GM21381 (cell line): ENCODE data around the gene TMEM145.

Source experiments
- ATAC-seq: cut with Tn5 transposase; IDR thresholded peaks from one replicate; pipeline ENCODE4 v1.9.1; 2021; ENCODE audit warnings: mild to moderate bottlenecking, moderate library complexity; ENCODE audit not compliant: unreplicated experiment

TMEM145 gene

GRCh38 chr19:42357290-42357689 lies 44.2 kb downstream of the TMEM145 start:
- ATAC-seq = no peak

- no peak for ATAC-seq
Measured at GRCh38 chr19:42360787-42361544, 47.9 kb downstream of the TMEM145 start.

GRCh38 chr19:42361545-42361910 lies 48.4 kb downstream of the TMEM145 start:
- ATAC-seq = no peak

- no peak for ATAC-seq
Measured at GRCh38 chr19:42362342-42362741, 49.2 kb downstream of the TMEM145 start.

GRCh38 chr19:42362891-42363440 lies 49.9 kb downstream of the TMEM145 start:
- no peak for ATAC-seq

- no peak for ATAC-seq
Measured at GRCh38 chr19:42363614-42364346, 50.7 kb downstream of the TMEM145 start.

GRCh38 chr19:42366673-42367072 lies 53.6 kb downstream of the TMEM145 start:
- no peak for ATAC-seq

- no peak for ATAC-seq
Measured at GRCh38 chr19:42367929-42368328, 54.8 kb downstream of the TMEM145 start.

GRCh38 chr19:42368360-42368759 lies 55.3 kb downstream of the TMEM145 start:
- no peak for ATAC-seq

- ATAC-seq = no peak
Measured at GRCh38 chr19:42368765-42369164, 55.7 kb downstream of the TMEM145 start.

- ATAC-seq = no peak
Measured at GRCh38 chr19:42369433-42370067, 56.4 kb downstream of the TMEM145 start.

GRCh38 chr19:42370068-42370520 lies 57.0 kb downstream of the TMEM145 start:
- no peak for ATAC-seq

- no peak for ATAC-seq
Measured at GRCh38 chr19:42370626-42371175, 57.6 kb downstream of the TMEM145 start.
